ENCODE measurements around the gene GPR31.
"Not testable (repeated sequence)": the region's sequence is repeated elsewhere in the genome, so short reads cannot be mapped to it uniquely, and the experiment has no call there.

DNA sequence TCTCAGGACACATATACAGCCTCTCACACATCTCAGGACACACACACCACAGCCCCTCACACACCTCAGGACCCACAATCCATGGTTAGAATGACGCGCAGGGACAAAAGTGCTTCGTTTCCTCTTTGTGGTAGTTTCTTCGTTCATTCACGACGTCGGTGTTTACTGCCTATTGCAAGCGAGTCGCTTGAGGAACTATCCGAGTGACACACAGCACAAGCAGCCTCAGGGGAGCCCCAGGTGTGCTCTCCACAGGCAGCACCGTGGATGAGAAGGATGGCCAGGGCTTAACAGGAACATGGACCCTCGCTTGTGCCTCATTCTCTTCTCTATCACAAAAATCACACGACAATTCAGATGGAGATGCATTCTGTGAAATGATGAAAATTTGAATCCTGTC lies 12.1 kb upstream of the GPR31 start:
- TF ChIP-seq POLR2AphosphoS5 (IDR thresholded peaks at IDR 0.05; ENCODE audit: borderline replicate concordance, low read depth, low read length); EZH2 (IDR thresholded peaks at IDR 0.05); FOXP2 (optimal IDR thresholded peaks at IDR 0.05; ENCODE audit: control extremely low read depth, extremely low read length, insufficient read depth): not testable (repeated sequence)
